ENCODE data around the gene ANKRD40.

ANKRD40 gene

DNA sequence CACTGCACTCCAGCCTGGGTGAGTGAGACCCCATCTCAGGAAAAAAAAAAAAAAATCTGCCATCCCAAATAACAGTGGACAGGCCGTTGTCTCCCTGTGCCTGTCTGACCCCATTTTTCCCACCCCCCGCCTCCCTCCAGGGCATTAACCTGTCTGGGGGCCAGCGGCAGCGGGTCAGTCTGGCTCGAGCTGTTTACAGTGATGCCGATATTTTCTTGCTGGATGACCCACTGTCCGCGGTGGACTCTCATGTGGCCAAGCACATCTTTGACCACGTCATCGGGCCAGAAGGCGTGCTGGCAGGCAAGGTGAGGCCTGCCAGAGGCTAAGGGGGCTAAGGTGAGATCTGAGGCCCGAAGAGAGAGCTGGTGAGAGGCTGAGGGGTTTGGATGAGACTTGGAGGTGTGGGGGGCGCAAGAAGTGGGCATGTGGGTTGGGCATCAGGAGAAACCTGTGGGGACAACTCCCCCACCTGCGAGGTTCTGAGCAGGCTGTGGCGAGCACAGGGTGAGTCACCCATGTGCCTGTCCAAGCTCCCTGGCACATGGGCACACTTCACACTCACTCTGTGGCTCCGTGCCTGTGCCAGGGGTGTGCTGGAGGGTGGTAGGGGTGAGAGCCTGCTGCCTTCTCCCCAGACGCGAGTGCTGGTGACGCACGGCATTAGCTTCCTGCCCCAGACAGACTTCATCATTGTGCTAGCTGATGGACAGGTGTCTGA lies 34.7 kb downstream of the ANKRD40 start:
- ATAC-seq (no peak), DNase-seq (no peak)
- Mint-ChIP-seq H3K9me3 (no peaks in the 10 kb centered on the region), H3K36me3 (ENCODE audit: low read depth) (no peaks in the 10 kb centered on the region), H3K27me3 (peaks cover 3% of the 10 kb centered on the region), H3K4me3 (no peak overlapping the region), H3K4me1 (no peaks in the 10 kb centered on the region), H3K27ac (no peak overlapping the region)

DNA sequence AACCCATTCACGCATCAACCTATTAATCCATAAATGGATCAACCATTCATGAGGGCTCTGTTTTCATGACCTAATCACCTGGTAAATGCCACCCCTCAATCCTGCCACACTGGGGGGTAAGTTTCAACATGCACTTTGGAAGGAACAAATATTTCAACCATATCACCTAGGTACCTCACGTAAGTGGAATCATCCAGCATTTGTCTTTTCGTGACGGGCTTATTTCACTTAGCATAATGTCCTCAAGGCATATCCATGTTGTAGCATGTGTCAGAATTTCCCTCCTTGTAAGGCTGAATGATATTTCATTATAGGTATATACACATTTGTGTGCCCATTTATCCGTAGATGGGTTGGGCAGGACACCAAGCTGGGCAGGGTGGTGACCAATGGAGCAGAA lies 35.6 kb downstream of the ANKRD40 start:
- peaks cover 3% of the 10 kb centered on the region for H3K27me3 Mint-ChIP-seq
- no peak for DNase-seq
- ATAC-seq: no peak
- no peaks in the 10 kb centered on the region for H3K36me3 Mint-ChIP-seq (ENCODE audit: low read depth)
- no peaks in the 10 kb centered on the region for H3K4me1 Mint-ChIP-seq
- H3K27ac Mint-ChIP-seq: no peak overlapping the region
- no peaks in the 10 kb centered on the region for H3K9me3 Mint-ChIP-seq
- H3K4me3 Mint-ChIP-seq: no peak overlapping the region

DNA sequence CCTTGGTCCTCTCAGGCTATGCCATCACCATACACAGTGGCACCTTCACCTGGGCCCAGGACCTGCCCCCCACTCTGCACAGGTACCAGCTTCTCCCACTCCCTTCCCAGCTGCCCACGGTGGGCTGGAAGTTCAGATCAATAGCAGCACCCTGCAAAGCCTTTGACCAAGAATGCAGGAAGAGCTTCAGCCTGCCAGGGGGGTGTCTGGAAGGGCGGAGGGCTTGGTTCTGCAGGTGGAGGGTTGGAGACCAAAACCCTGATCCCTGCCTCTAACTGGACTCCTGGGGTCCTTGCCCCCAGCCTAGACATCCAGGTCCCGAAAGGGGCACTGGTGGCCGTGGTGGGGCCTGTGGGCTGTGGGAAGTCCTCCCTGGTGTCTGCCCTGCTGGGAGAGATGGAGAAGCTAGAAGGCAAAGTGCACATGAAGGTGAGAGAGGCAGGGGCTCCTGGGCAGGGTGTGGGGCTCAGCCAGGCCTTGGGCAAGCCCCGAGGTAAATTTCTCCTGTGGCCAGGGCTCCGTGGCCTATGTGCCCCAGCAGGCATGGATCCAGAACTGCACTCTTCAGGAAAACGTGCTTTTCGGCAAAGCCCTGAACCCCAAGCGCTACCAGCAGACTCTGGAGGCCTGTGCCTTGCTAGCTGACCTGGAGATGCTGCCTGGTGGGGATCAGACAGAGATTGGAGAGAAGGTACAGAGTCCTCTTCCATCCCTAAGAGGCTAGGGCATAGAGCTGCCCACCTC lies 38.7 kb downstream of the ANKRD40 start:
- no peaks in the 10 kb centered on the region for H3K27me3 Mint-ChIP-seq
- ATAC-seq (no peak), DNase-seq (no peak)
- H3K27ac Mint-ChIP-seq: no peak overlapping the region
- H3K4me3 Mint-ChIP-seq: no peak overlapping the region
- H3K36me3 Mint-ChIP-seq (ENCODE audit: low read depth): no peaks in the 10 kb centered on the region
- no peaks in the 10 kb centered on the region for H3K9me3 Mint-ChIP-seq
- H3K4me1 Mint-ChIP-seq: no peaks in the 10 kb centered on the region

DNA sequence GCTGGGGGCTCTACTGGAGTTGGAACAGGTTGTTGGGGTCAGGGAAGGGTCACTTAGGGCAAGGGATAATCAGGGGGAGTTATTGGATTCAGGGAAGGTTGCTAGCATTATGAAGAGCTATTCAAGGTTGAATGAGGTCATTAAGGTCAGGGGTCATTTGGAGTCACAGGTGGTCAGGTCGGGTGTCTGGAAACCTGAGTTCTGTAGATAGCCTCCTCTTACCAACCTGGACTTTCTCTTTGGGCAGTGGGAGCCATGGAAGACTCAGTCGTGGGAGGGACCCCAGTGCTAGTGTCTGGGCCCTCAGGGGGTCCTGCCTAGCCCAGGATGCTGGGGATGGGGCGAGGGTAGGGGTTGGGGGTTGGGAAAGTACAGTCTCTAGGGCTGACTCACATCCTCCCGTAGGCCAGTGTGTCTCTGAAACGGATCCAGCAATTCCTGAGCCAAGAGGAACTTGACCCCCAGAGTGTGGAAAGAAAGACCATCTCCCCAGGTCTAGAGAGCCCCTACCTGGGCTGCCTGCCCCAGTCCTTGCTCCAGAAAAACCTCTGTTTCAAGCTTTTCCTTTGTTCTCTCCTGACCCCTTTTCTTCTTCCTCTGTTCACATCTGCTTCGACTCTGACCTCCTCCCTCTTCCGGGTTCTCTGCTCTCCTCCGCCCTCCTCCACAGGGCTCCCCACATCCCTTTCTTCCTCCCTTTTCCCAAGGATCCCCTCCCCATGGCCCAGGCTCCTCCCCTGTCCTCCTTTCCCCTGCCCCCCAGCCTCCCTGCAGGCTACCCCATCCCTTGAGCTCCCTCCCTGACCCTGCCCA lies 39.5 kb downstream of the ANKRD40 start:
- Mint-ChIP-seq H3K27me3 (no peaks in the 10 kb centered on the region), H3K4me1 (no peaks in the 10 kb centered on the region), H3K27ac (no peak overlapping the region), H3K9me3 (no peaks in the 10 kb centered on the region), H3K4me3 (no peak overlapping the region), H3K36me3 (ENCODE audit: low read depth) (no peaks in the 10 kb centered on the region)
- ATAC-seq (no peak), DNase-seq (no peak)

DNA sequence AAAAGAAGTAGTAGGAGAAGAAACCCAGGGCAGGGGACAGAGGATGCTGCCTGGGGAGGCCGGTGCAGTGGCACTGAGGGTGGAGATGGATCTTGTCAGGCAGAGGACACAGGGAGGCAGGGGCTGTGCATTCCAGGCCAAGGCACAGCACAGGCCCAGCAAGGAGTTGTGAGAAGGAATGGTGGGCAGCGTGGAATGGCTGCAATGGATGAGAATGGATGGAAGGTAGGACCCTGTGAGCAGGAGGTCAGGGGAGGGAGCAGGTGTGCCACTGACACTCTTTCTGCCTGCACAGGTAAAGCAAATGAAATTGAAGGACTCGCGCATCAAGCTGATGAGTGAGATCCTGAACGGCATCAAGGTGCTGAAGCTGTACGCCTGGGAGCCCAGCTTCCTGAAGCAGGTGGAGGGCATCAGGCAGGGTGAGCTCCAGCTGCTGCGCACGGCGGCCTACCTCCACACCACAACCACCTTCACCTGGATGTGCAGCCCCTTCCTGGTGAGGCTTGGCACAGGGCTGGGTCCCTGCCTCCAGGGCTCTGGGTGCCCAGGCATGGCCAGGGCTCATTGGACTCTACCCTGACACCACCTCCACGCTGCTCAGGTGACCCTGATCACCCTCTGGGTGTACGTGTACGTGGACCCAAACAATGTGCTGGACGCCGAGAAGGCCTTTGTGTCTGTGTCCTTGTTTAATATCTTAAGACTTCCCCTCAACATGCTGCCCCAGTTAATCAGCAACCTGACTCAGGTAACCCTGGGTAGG lies 40.3 kb downstream of the ANKRD40 start:
- Mint-ChIP-seq H3K4me3 (no peak overlapping the region), H3K4me1 (no peaks in the 10 kb centered on the region), H3K9me3 (no peaks in the 10 kb centered on the region), H3K36me3 (ENCODE audit: low read depth) (no peaks in the 10 kb centered on the region), H3K27ac (no peak overlapping the region), H3K27me3 (no peaks in the 10 kb centered on the region)
- no peak for ATAC-seq
- no peak for DNase-seq

DNA sequence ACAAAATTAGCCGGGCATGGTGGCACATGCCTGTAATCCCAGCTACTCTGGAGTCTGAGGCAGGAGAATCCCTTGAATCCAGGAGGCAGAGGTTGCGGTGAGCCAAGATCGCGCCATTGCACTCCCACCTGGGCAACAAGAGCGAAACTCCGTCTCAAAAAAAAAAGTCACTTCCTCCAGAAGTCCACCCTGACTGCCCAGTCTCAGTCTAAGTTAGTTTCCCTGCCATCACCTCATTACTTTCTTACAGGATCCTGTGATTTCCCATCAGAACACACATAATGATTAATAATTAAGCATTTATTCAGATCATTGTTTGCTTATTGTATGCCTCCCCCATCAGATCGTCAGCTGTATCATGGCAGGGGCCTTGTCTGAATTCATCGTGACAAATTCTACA lies 41.4 kb downstream of the ANKRD40 start:
- ATAC-seq (no peak), DNase-seq (no peak)
- Mint-ChIP-seq H3K27me3 (no peaks in the 10 kb centered on the region), H3K27ac (no peak overlapping the region), H3K4me3 (no peak overlapping the region), H3K9me3 (no peaks in the 10 kb centered on the region), H3K36me3 (ENCODE audit: low read depth) (no peaks in the 10 kb centered on the region), H3K4me1 (peaks cover 9% of the 10 kb centered on the region)

DNA sequence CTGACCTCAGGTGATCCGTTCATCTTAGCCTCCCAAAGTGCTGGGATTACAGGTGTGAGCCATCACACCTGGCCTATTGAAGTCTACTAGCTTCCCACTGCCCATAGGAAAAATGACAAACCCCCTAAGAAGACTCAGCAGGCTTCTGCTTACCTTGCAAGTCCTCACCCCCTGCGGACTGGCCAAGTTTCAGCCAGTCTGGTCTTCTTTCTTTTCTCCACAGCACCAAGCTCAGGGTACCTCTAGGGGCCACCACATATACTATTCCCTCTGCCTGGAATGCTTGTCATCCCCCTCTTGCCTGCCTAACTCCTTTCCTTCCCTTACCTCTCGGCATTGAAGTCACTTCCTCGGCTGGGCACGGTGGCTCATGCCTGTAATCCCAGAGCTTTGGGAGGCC lies 41.9 kb downstream of the ANKRD40 start:
- Mint-ChIP-seq H3K9me3 (no peaks in the 10 kb centered on the region), H3K27ac (no peak overlapping the region), H3K4me1 (peaks cover 13% of the 10 kb centered on the region), H3K36me3 (ENCODE audit: low read depth) (no peaks in the 10 kb centered on the region), H3K4me3 (no peak overlapping the region), H3K27me3 (no peaks in the 10 kb centered on the region)
- ATAC-seq (no peak), DNase-seq (no peak)

DNA sequence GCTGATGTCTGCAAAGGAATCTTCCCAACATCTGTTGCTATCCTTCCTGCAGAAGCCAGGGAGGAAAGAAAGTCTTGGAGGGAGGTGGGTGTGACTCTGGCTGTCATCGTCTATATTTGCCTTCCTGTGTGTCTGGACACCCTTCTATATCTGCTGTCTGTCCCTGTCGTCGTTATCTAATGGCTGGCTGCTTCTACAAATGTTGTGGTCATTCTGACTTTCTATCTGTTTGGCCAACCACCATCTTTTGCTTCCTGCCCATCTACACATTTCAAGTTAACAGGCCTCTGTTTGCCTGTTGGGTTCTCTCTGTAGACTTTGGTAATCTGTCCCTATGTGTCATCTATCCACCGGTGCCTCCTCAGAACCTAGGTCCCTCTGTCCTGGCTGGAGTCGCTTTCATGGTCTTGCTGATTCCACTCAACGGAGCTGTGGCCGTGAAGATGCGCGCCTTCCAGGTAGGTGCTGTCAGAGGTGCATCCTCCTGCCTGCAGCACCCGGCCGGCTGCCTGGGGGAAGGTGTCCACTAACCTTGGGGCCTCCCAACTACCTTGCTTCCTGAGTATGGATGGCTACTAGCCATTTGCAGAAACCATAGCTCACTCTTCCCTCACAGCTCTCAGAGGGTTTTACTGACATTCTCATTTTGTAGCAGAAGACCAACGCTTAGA lies 42.8 kb downstream of the ANKRD40 start:
- ATAC-seq (no peak), DNase-seq (no peak)
- Mint-ChIP-seq H3K4me3 (no peak overlapping the region), H3K9me3 (no peaks in the 10 kb centered on the region), H3K4me1 (peaks cover 13% of the 10 kb centered on the region), H3K36me3 (ENCODE audit: low read depth) (no peaks in the 10 kb centered on the region), H3K27me3 (no peaks in the 10 kb centered on the region), H3K27ac (no peak overlapping the region)

DNA sequence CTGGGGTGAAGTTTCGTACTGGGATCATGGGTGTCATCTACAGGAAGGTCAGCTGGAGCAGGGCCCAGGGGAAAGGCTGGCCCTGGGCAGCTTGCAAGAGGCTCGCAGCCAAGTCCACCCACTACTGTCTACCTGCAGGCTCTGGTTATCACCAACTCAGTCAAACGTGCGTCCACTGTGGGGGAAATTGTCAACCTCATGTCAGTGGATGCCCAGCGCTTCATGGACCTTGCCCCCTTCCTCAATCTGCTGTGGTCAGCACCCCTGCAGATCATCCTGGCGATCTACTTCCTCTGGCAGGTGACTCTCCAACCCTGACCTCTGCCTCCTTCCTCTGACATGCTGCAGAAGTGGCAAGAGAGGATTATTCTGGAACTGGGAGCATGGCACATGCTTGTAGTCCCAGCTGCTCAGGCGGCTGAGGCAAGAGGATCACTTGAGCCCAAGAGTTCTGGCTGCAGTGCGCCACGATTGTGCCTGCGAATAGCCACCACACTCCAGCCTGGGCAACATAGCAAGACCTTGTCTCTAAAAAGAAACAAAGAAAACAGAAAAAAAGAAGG lies 43.8 kb downstream of the ANKRD40 start:
- no peaks in the 10 kb centered on the region for H3K9me3 Mint-ChIP-seq
- no peak overlapping the region for H3K4me3 Mint-ChIP-seq
- DNase-seq: no peak
- no peak for ATAC-seq
- no peaks in the 10 kb centered on the region for H3K36me3 Mint-ChIP-seq (ENCODE audit: low read depth)
- H3K27ac Mint-ChIP-seq: no peak overlapping the region
- H3K27me3 Mint-ChIP-seq: no peaks in the 10 kb centered on the region
- peaks cover 13% of the 10 kb centered on the region for H3K4me1 Mint-ChIP-seq

DNA sequence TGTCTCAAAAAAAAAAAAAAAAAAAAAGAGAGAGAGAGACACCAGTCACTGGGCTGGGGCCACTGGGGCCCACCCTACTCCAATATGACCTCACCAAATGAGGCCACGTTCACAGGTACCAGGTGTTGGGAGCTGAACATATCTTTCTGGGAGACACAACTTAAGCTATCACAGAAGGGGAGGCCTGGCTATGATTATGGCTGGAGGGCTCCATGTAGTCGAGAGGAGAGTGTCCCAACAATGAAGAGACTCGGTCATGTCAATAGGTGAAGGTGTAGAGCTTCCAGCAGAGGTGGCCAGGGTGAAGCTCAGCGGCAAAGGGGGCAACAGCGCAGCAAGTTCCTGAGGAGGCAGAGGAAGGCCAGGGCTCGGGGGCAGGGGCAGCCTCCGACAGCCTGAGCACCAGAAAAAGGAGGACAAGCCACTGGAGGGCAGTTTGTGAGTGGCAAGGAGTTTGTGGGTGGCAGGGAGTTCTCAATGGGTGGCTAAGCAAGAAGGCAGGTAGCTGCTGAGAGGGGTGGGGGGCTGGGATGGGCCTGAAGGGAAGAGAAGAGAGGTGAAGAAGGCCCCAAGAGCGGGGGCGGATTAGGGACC lies 45.0 kb downstream of the ANKRD40 start:
- Mint-ChIP-seq H3K27me3 (no peaks in the 10 kb centered on the region), H3K36me3 (ENCODE audit: low read depth) (no peaks in the 10 kb centered on the region), H3K4me3 (no peak overlapping the region), H3K9me3 (no peaks in the 10 kb centered on the region), H3K27ac (no peak overlapping the region), H3K4me1 (peaks cover 13% of the 10 kb centered on the region)
- DNase-seq (no peak), ATAC-seq (no peak)

DNA sequence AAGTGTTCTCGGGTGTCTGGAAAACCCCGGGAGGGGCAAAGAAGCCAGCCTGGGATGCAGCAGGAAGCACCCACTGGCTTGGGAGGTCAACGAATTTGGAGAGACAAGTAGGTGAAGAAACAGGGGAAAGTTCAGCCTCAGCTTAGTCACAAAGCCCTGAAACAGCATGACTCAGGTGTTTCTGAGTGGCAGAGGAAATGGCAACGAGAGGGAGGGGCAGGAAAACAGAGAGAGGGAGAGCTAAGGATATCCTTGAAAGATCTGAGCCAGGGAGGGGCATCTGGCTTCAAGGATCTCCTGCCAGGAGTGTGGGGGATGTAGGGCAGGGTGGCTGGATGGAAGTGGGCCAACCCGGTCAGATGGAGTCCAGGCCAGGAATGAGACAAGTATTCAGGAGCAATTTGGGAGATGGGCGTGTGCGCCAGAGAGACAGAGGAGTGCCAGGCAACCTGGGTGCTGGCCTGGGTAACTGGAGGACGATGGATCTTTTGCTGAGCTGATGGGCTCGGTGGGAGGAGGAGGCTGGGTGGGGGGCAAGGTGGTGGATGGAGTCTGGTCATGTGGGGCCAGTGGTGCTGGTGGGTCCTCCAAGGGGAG lies 45.8 kb downstream of the ANKRD40 start:
- Mint-ChIP-seq H3K27ac (peak overlapping the region; percentile 81), H3K36me3 (ENCODE audit: low read depth) (no peaks in the 10 kb centered on the region), H3K9me3 (no peaks in the 10 kb centered on the region), H3K4me3 (no peak overlapping the region), H3K27me3 (no peaks in the 10 kb centered on the region), H3K4me1 (peaks cover 13% of the 10 kb centered on the region)
- ATAC-seq: peak; percentile 74
- DNase-seq: peak; percentile 17

DNA sequence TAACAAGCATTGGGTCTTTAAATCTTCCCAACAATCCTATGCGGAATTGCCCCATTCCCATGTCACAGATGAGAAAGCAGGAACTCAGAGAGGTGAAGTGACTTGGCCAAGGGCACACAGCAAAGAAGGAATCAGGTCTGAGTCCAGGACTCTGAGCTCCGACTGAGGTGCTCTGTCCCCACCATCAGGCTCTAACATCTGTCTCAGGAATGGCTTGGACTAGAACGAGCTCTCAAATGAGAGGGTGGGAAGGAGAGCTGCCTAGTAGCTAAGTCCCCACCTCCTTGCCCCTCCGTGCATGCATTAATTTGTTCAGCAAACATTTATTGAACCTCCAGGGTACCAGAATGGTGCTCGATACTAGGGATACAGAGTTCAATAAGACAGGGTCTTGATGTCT lies 46.4 kb downstream of the ANKRD40 start:
- ATAC-seq (no peak), DNase-seq (no peak)
- H3K27me3 Mint-ChIP-seq: no peaks in the 10 kb centered on the region
- no peaks in the 10 kb centered on the region for H3K36me3 Mint-ChIP-seq (ENCODE audit: low read depth)
- peak overlapping the region; percentile 81 for H3K27ac Mint-ChIP-seq
- no peaks in the 10 kb centered on the region for H3K9me3 Mint-ChIP-seq
- H3K4me3 Mint-ChIP-seq: no peak overlapping the region
- H3K4me1 Mint-ChIP-seq: peaks cover 13% of the 10 kb centered on the region

DNA sequence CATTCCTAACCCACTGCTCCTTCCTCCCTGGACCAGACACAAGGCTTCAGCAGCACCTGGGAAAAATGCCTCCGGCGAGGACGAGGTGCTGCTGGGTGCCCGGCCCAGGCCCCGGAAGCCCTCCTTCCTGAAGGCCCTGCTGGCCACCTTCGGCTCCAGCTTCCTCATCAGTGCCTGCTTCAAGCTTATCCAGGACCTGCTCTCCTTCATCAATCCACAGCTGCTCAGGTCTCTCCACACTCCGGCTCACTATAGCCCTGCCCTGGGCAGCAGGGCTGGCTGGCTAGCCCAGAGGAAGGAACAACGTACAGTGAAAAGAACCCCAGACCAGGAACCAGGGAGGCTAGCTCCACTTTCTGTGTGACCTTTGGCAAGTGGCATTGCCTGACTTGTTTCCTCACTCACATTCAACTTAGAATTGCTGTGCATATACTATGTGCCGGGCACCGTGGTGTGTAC lies 46.8 kb downstream of the ANKRD40 start:
- Mint-ChIP-seq H3K4me1 (peaks cover 13% of the 10 kb centered on the region), H3K27me3 (no peaks in the 10 kb centered on the region), H3K27ac (peak overlapping the region; percentile 81), H3K36me3 (ENCODE audit: low read depth) (no peaks in the 10 kb centered on the region), H3K9me3 (no peaks in the 10 kb centered on the region), H3K4me3 (no peak overlapping the region)
- DNase-seq: no peak
- ATAC-seq: no peak
